Measurements from ENCODE around the gene PCDHGA1.

Gene PCDHGA1

GRCh38 chr5:141421489-141421855 is 91.2 kb downstream of the PCDHGA1 start:
- H3K4me3 ChIP-seq (ENCODE audit: insufficient read depth, low read length, poor library complexity, severe bottlenecking) = no peak overlapping the region
- H3K27me3 ChIP-seq (ENCODE audit: low read length) = no peaks in the 10 kb centered on the region
- H3K9me3 ChIP-seq (ENCODE audit: insufficient read depth, low read length) = peaks cover 12% of the 10 kb centered on the region; the same call in 1 of the 2 replicates
- H4K20me1 ChIP-seq (ENCODE audit: low read depth, low read length) = no peaks in the 10 kb centered on the region
- H3K9me2 ChIP-seq (replicated peaks; ENCODE audit: insufficient read depth, low read length) = no peaks in the 10 kb centered on the region
- no peak overlapping the region for H3K9ac ChIP-seq (ENCODE audit: low read length)
- H3K4me2 ChIP-seq (ENCODE audit: low read depth, low read length, poor library complexity, severe bottlenecking) = no peak overlapping the region
- H3K27ac ChIP-seq (ENCODE audit: low read depth, low read length) = no peak overlapping the region
- TF ChIP-seq EZH2phosphoT487 (conservative IDR thresholded peaks at IDR 0.05; ENCODE audit: low read length) = no peak
- TF ChIP-seq, protein P1, sequence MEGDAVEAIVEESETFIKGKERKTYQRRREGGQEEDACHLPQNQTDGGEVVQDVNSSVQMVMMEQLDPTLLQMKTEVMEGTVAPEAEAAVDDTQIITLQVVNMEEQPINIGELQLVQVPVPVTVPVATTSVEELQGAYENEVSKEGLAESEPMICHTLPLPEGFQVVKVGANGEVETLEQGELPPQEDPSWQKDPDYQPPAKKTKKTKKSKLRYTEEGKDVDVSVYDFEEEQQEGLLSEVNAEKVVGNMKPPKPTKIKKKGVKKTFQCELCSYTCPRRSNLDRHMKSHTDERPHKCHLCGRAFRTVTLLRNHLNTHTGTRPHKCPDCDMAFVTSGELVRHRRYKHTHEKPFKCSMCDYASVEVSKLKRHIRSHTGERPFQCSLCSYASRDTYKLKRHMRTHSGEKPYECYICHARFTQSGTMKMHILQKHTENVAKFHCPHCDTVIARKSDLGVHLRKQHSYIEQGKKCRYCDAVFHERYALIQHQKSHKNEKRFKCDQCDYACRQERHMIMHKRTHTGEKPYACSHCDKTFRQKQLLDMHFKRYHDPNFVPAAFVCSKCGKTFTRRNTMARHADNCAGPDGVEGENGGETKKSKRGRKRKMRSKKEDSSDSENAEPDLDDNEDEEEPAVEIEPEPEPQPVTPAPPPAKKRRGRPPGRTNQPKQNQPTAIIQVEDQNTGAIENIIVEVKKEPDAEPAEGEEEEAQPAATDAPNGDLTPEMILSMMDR (IDR thresholded peaks at IDR 0.05; ENCODE audit: insufficient read depth, low read length, poor library complexity, severe bottlenecking) = no peak
- no peak overlapping the region for H2AFZ ChIP-seq (ENCODE audit: low read depth, low read length, severe bottlenecking)
- H3K36me3 ChIP-seq (ENCODE audit: low read length) = 0 out of 2 replicates have a peak, but pooled peaks cover 2% of the 10 kb centered on the region
- no peaks in the 10 kb centered on the region for H3K79me2 ChIP-seq (ENCODE audit: insufficient read depth, low read length)
- no peaks in the 10 kb centered on the region for H3F3A ChIP-seq (ENCODE audit: insufficient read depth)

- Histone ChIP-seq H3K9ac (ENCODE audit: low read length) (no peak overlapping the region), H3K27me3 (ENCODE audit: low read length) (no peaks in the 10 kb centered on the region), H4K20me1 (ENCODE audit: low read depth, low read length) (no peaks in the 10 kb centered on the region), H2AFZ (ENCODE audit: low read depth, low read length, severe bottlenecking) (no peak overlapping the region), H3K79me2 (ENCODE audit: insufficient read depth, low read length) (no peaks in the 10 kb centered on the region), H3K9me2 (replicated peaks; ENCODE audit: insufficient read depth, low read length) (no peaks in the 10 kb centered on the region), H3F3A (ENCODE audit: insufficient read depth) (no peaks in the 10 kb centered on the region), H3K27ac (ENCODE audit: low read depth, low read length) (no peak overlapping the region), H3K9me3 (ENCODE audit: insufficient read depth, low read length) (peaks cover 15% of the 10 kb centered on the region; the same call in 1 of the 2 replicates), H3K36me3 (ENCODE audit: low read length) (0 out of 2 replicates have a peak, but pooled peaks cover 2% of the 10 kb centered on the region), H3K4me2 (ENCODE audit: low read depth, low read length, poor library complexity, severe bottlenecking) (no peak overlapping the region), H3K4me3 (ENCODE audit: insufficient read depth, low read length, poor library complexity, severe bottlenecking) (no peak overlapping the region)
- TF ChIP-seq, protein P1 (IDR thresholded peaks at IDR 0.05; ENCODE audit: insufficient read depth, low read length, poor library complexity, severe bottlenecking) = no peak
- no peak for TF ChIP-seq EZH2phosphoT487 (conservative IDR thresholded peaks at IDR 0.05; ENCODE audit: low read length)
These were observed 92.5 kb downstream of the PCDHGA1 start for GRCh38 chr5:141422742-141423291.

- H3K27ac ChIP-seq (ENCODE audit: low read depth, low read length) = no peak overlapping the region
- H3K9me2 ChIP-seq (replicated peaks; ENCODE audit: insufficient read depth, low read length) = no peaks in the 10 kb centered on the region
- no peaks in the 10 kb centered on the region; the same call in 1 of the 2 replicates for H3K36me3 ChIP-seq (ENCODE audit: low read length)
- no peak overlapping the region for H2AFZ ChIP-seq (ENCODE audit: low read depth, low read length, severe bottlenecking)
- H3F3A ChIP-seq (ENCODE audit: insufficient read depth) = no peaks in the 10 kb centered on the region
- H3K4me3 ChIP-seq (ENCODE audit: insufficient read depth, low read length, poor library complexity, severe bottlenecking) = no peak overlapping the region
- H3K9ac ChIP-seq (ENCODE audit: low read length) = no peak overlapping the region
- peaks cover 11% of the 10 kb centered on the region; the same call in 1 of the 2 replicates for H3K9me3 ChIP-seq (ENCODE audit: insufficient read depth, low read length)
- H3K79me2 ChIP-seq (ENCODE audit: insufficient read depth, low read length) = no peaks in the 10 kb centered on the region
- no peaks in the 10 kb centered on the region for H4K20me1 ChIP-seq (ENCODE audit: low read depth, low read length)
- H3K4me2 ChIP-seq (ENCODE audit: low read depth, low read length, poor library complexity, severe bottlenecking) = no peak overlapping the region
- H3K27me3 ChIP-seq (ENCODE audit: low read length) = no peaks in the 10 kb centered on the region
- TF ChIP-seq, protein P1 (IDR thresholded peaks at IDR 0.05; ENCODE audit: insufficient read depth, low read length, poor library complexity, severe bottlenecking) = no peak
- TF ChIP-seq EZH2phosphoT487 (conservative IDR thresholded peaks at IDR 0.05; ENCODE audit: low read length) = no peak
These were observed 97.6 kb downstream of the PCDHGA1 start for GRCh38 chr5:141427783-141428426.

Measured in SU-DHL-6 (cell line).